Progenitor cell of endocrine pancreas (in vitro differentiated cells): ENCODE measurements around the gene FAM98B. TPM values are rescaled to one million over a fixed set of nuclear protein-coding genes. Genes with fewer than 3 reads are reported as not detected.

Experiments used
- DNase-seq: peaks from one replicate; pipeline ENCODE4 v3.0.0; 2021; ENCODE audit warnings: low spot score; ENCODE audit not compliant: unreplicated experiment
- H3K27ac Mint-ChIP-seq: 2 replicates; pipeline ENCODE4 v1.8.0; 2021; ENCODE audit warnings: mild to moderate bottlenecking, moderate library complexity, mixed read lengths
- H3K27me3 Mint-ChIP-seq: 2 replicates; pipeline ENCODE4 v1.8.0; 2021; ENCODE audit warnings: mixed read lengths
- H3K36me3 Mint-ChIP-seq: 2 replicates; pipeline ENCODE4 v1.8.0; 2022; ENCODE audit warnings: mixed read lengths; ENCODE audit not compliant: insufficient read depth
- H3K4me1 Mint-ChIP-seq: 2 replicates; pipeline ENCODE4 v1.8.0; 2021; ENCODE audit warnings: low read depth, mixed read lengths
- H3K4me3 Mint-ChIP-seq: 2 replicates; pipeline ENCODE4 v1.8.0; 2021; ENCODE audit warnings: low read depth, mild to moderate bottlenecking, moderate library complexity, mixed read lengths
- H3K9me3 Mint-ChIP-seq: 2 replicates; pipeline ENCODE4 v1.8.0; 2021; ENCODE audit warnings: low read depth, mixed read lengths
- total RNA-seq: library from RNA; stranded (reverse); gene quantifications from 2 replicates; pipeline ENCODE4 v1.2.1, GENCODE V29; 2021
- TF ChIP-seq, protein P1 (sequence below): fragments of 200-600 bp; sonication (generic); IDR thresholded peaks from one replicate; pipeline ENCODE4 v1.5.0; 2021; ENCODE audit warnings: antibody characterized with exemption, mild to moderate bottlenecking; ENCODE audit not compliant: unreplicated experiment

Gene FAM98B
- total RNA-seq, 1 donor from 2014 or later: 50.8 TPM

DNA sequence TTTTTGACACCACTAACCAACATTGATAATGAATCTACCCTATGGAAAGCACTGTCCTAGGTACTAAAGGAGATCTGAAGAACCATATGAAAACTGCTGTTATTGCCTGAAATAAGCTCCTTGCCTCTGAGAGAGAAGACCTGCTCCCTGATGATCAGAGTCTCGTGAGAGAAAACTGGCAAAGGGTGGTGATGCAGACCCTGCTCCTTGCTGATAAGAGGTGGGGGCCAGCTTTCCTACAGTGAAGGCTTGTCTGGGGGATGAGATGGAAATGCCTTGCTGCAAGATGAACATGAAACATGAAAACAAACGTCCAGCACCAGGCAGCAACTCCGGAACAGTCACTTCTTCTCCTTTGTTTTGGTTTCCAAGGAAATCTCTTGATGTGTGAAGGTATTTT is 78.8 kb downstream of the FAM98B start:
- Mint-ChIP-seq H3K4me3 (no peak overlapping the region), H3K27me3 (peaks cover 9% of the 10 kb centered on the region), H3K4me1 (no peaks in the 10 kb centered on the region), H3K9me3 (no peaks in the 10 kb centered on the region), H3K36me3 (no peaks in the 10 kb centered on the region), H3K27ac (no peak overlapping the region)
- DNase-seq: no peak
- TF ChIP-seq, protein P1, sequence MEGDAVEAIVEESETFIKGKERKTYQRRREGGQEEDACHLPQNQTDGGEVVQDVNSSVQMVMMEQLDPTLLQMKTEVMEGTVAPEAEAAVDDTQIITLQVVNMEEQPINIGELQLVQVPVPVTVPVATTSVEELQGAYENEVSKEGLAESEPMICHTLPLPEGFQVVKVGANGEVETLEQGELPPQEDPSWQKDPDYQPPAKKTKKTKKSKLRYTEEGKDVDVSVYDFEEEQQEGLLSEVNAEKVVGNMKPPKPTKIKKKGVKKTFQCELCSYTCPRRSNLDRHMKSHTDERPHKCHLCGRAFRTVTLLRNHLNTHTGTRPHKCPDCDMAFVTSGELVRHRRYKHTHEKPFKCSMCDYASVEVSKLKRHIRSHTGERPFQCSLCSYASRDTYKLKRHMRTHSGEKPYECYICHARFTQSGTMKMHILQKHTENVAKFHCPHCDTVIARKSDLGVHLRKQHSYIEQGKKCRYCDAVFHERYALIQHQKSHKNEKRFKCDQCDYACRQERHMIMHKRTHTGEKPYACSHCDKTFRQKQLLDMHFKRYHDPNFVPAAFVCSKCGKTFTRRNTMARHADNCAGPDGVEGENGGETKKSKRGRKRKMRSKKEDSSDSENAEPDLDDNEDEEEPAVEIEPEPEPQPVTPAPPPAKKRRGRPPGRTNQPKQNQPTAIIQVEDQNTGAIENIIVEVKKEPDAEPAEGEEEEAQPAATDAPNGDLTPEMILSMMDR: no peak

DNA sequence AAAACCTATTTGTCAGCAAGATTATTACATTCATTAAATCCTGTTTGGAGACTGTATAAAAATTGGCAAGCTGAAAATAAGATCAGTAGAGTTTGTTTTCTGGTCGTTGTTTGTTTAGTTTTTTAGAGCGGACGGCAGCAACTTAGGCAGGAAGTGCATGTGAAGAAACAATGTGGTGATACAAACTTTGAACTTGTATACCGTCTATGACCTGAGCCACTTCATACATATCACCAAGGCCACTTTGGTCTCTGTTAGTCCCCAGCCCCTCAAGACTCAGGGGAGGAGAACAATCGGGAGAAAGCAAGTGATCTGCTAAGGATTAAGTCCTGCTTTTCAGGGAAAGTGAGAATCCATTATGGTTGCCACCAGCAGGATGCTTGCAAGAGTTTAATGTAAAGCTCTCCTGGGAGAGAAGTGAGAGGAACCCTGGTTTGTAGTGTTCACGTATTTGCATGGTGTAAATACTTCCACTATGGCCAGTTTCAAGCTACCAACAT is 79.5 kb downstream of the FAM98B start:
- no peak overlapping the region for H3K4me3 Mint-ChIP-seq
- H3K36me3 Mint-ChIP-seq: no peaks in the 10 kb centered on the region
- no peaks in the 10 kb centered on the region for H3K4me1 Mint-ChIP-seq
- no peaks in the 10 kb centered on the region for H3K9me3 Mint-ChIP-seq
- DNase-seq: no peak
- TF ChIP-seq, protein P1: no peak
- H3K27me3 Mint-ChIP-seq: peaks cover 9% of the 10 kb centered on the region
- H3K27ac Mint-ChIP-seq: no peak overlapping the region

DNA sequence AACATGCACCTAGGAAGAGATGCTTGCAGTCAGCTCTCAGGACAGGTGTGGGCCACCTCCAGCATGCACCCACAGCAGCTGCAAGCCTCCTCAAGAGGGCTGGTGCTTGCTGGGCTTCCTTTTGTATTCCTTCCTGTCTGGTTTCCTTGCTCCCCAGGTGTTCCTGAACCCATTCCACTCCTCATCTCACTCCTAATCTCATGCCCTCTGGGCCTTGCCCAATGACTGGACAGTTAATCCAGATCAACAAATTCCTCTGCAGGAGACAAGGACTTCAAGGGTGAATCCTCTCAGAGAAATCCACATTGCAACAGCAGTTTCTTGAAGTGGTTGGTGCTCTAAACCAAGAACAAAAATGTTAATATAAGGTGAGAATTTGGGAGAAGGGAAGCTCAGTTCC is 80.0 kb downstream of the FAM98B start:
- no peaks in the 10 kb centered on the region for H3K4me1 Mint-ChIP-seq
- no peak overlapping the region for H3K27ac Mint-ChIP-seq
- H3K4me3 Mint-ChIP-seq: no peak overlapping the region
- peaks cover 9% of the 10 kb centered on the region for H3K27me3 Mint-ChIP-seq
- TF ChIP-seq, protein P1: no peak
- H3K9me3 Mint-ChIP-seq: no peaks in the 10 kb centered on the region
- no peaks in the 10 kb centered on the region for H3K36me3 Mint-ChIP-seq
- DNase-seq: no peak

DNA sequence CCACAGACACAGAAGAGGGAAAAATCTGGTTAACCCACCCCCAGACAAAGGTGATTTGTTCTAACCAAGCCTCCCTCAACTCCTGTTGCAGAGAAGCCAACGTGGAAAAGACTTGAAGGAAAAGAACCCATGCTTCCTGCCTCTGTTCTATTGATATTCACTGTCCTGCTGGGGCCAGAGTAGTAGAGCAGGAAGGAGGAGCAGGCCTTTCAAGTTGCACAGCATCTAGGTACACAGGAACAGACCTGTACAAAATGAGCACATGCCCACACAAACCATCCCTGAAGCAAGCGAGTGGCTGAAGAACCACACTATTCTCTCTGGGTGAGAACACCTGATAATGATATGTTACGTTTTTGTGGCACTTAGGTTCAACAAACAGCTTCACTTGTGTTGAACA is 80.8 kb downstream of the FAM98B start:
- Mint-ChIP-seq H3K9me3 (no peaks in the 10 kb centered on the region), H3K27ac (no peak overlapping the region), H3K36me3 (no peaks in the 10 kb centered on the region), H3K4me3 (no peak overlapping the region), H3K27me3 (peaks cover 9% of the 10 kb centered on the region), H3K4me1 (no peaks in the 10 kb centered on the region)
- DNase-seq: no peak
- TF ChIP-seq, protein P1: no peak

DNA sequence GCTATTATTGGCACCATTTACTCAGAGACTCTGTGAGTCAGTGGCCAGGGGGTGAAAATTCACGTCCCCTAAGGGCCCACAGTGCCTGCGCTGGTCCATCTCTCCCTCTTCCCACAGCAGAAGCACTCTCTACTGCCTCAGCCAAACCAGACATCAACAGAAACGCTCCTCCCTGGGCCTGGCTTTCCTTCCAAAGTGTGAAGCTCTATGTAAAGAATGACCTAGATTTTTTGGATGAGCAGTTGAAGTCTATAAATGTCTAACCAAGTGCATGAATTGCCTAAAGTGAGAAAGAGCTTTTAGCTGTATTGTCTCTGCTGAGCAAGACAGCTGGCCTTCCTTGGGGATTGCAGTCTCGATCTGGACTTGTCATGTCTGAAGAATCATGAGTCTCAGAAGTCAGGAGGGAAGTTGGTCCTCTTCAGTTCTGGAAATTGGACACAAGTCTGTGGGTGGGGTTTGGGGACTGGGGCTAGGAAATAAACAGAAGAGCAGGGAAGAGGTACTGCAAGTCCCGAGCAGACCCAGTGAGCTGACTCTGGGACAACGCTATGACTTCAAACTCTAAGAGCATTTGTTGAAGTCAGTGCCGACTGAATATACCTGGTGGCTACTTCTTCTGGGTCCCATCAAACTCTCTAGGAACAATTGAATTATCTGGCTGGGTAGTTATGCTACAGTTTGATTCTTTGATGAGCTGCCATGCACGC is 81.7 kb downstream of the FAM98B start:
- H3K9me3 Mint-ChIP-seq: no peaks in the 10 kb centered on the region
- H3K36me3 Mint-ChIP-seq: no peaks in the 10 kb centered on the region
- no peak overlapping the region for H3K4me3 Mint-ChIP-seq
- H3K27me3 Mint-ChIP-seq: peaks cover 7% of the 10 kb centered on the region
- H3K27ac Mint-ChIP-seq: no peak overlapping the region
- no peaks in the 10 kb centered on the region for H3K4me1 Mint-ChIP-seq
- TF ChIP-seq, protein P1: no peak
- DNase-seq: no peak
